ENCODE measurements around the gene ACTN4. TPM values are rescaled to one million over a fixed set of nuclear protein-coding genes. Genes with fewer than 3 reads are reported as not detected.

The ACTN4 gene
- total and polyA plus RNA-seq, 2 of the 4 experiments (the other 2 are of a cell fraction) = 541 to 659 TPM

DNA sequence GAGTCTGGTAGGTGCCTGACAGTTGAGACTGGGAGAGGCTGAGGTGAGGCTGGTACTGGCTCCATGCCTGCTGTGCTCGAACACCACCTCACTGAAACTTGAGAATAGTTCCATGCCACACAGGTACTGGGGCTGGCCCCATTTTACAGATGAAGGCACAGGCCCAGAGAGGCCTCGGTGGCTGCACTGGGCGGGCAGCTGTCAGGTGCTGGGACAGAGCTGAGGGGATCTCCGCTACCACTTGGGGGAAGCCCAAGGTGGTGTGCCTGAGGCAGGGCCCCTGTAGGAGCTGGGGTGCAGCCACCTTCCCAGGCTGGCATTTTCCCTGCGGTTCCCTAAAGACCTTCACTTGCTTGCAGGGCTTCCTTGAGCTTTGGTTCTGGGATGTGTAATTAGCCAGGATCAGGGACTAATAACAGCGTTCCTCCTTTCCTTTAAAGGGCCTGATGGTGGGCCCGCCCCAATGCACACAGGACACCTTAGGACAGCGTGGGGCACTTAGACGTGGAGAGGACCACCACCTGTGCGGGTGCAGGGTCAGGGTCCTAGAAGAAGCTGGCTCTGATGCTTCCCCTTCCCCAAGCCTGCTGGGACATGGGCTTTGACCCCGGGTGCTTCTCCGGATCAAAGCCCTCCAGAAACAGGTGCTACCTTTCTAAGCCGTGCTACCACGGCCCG, 73.2 kb downstream of the ACTN4 start:
- Histone ChIP-seq H3K14ac (replicated peaks; ENCODE audit: low read depth, low read length) (no peak overlapping the region), H3K9me1 (ENCODE audit: insufficient read depth, low read length) (peaks cover 9% of the 10 kb centered on the region; the same call in 1 of the 2 replicates), H3K9me3 (ENCODE audit: control insufficient read depth, insufficient read depth, low read length) (no peaks in the 10 kb centered on the region), H2BK120ac (ENCODE audit: low read depth, low read length) (no peak overlapping the region), H3K56ac (ENCODE audit: extremely low read depth, insufficient read depth, low read length) (no peak overlapping the region), H3K27ac (ENCODE audit: insufficient read depth, low read length) (no peak overlapping the region), H2BK15ac (ENCODE audit: low read depth, low read length) (no peak overlapping the region), H4K91ac (ENCODE audit: insufficient read depth, low read depth, low read length) (no peak overlapping the region), H3K4me2 (ENCODE audit: low read depth, low read length) (no peak overlapping the region), H4K8ac (ENCODE audit: low read depth in 2 of 2, low read length in 2 of 2) (no peak overlapping the region), H4K5ac (ENCODE audit: low read depth, low read length) (no peak overlapping the region), H3K4me3 (ENCODE audit: insufficient read depth, low read depth, low read length) (no peak overlapping the region), H2AK5ac (ENCODE audit: low read depth, low read length) (no peak overlapping the region), H2AK9ac (replicated peaks; ENCODE audit: low read depth, low read length, poor library complexity) (peak overlapping the region; percentile 19), H3K36me3 (ENCODE audit: control insufficient read depth, insufficient read depth, low read length) (peaks cover 93% of the 10 kb centered on the region), H3K4me1 (ENCODE audit: control insufficient read depth, insufficient read depth, low read length) (peaks cover 7% of the 10 kb centered on the region; the same call in 1 of the 2 replicates), H2AFZ (replicated peaks; ENCODE audit: low read length, poor library complexity) (peak overlapping the region; percentile 65), H2BK20ac (ENCODE audit: low read depth, low read length) (no peak overlapping the region), H3K9ac (ENCODE audit: low read depth, low read length) (no peak overlapping the region), H3K27me3 (ENCODE audit: control insufficient read depth, insufficient read depth, low read length) (no peaks in the 10 kb centered on the region), H2BK5ac (ENCODE audit: low read depth, low read length, poor library complexity, severe bottlenecking) (no peak overlapping the region), H3K79me1 (ENCODE audit: low read depth in 1 of 2, low read length in 2 of 2) (peaks cover 45 to 83% of the 10 kb centered on the region in 2 experiments), H4K20me1 (ENCODE audit: insufficient read depth, low read length) (peaks cover 40% of the 10 kb centered on the region), H3K18ac (ENCODE audit: low read depth, low read length) (no peak overlapping the region), H3K23ac (ENCODE audit: low read depth, low read length) (no peak overlapping the region), H3K4ac (ENCODE audit: low read depth, low read length) (no peak overlapping the region)
- no peak for ATAC-seq (ENCODE audit: low read depth)
- DNase-seq = no peak
- dilution Hi-C loops (cut with HindIII; ENCODE audit: low sequenced_read_pairs, unreplicated experiment) = no loop called here
- POLR2A ChIA-PET (ENCODE audit: unreplicated experiment) = no interaction called here
- CTCF ChIA-PET = no interaction called here
- intact Hi-C loops (cut with micrococcal nuclease) = no loop called here
- no peak for TF ChIP-seq MAZ (IDR thresholded peaks at IDR 0.05; ENCODE audit: borderline replicate concordance, low read depth, low read length)
- no peak for TF ChIP-seq MXI1 (IDR thresholded peaks at IDR 0.05; ENCODE audit: borderline replicate concordance, low read depth, low read length)
- no peak for TF ChIP-seq CEBPB (IDR thresholded peaks at IDR 0.05; ENCODE audit: low read depth, low read length)
- no peak for TF ChIP-seq RCOR1 (IDR thresholded peaks at IDR 0.05; ENCODE audit: insufficient replicate concordance, low read length)
- in situ Hi-C loops (cut with MboI; ENCODE audit: low sequenced_read_pairs) = no loop called here
- BruUV-seq (replicated peaks) = no TSS peak
- 80% methylated on average over 2 of the region's 15 CpGs; no CpG with 5 or more reads in 1 of the 2 experiments for WGBS, 2 experiments (ENCODE audit: extremely low coverage in 2 of 2, insufficient read length in 1 of 2)

Data from IMR-90 (cell line).